K562 (cell line): ENCODE measurements around the gene CDK14. TPM values are rescaled to one million over a fixed set of nuclear protein-coding genes. Genes with fewer than 3 reads are reported as not detected.

Experiments
- ATAC-seq: fragments of 200-7000 bp; cut with Tn5 transposase; 3 replicates; pipeline ENCODE4 v1.9.1; 2020; ENCODE audit warnings: moderate library complexity
- BruUV-seq: library from RNA; stranded (reverse); fragments of 400-500 nt; replicated peaks from 2 replicates; lab custom pipeline; 2021; lab: Mats Ljungman, UMichigan
- CTCF ChIA-PET: fragments of 300-600 bp; formaldehyde crosslinking; extraction: SDS; loops from one replicate; lab custom pipeline; 2021; ENCODE audit warnings: low intra/inter-chr PET ratio; lab: Yijun Ruan, JAX
- POLR2A ChIA-PET: fragments of 300-600, 350-650 bp; sonication (Branson Sonifier 250); formaldehyde crosslinking; extraction: SDS; loops from one replicate; lab custom pipeline; 2021; ENCODE audit warnings: antibody characterized with exemption, inconsistent platforms; lab: Yijun Ruan, JAX
- DNase-seq, 4 experiments: peaks; one replicate each; pipeline versions ENCODE4 v3.0.0 to v3.0.0-alpha.2; 2011 to 2018; ENCODE audit warnings: low spot score in 3 of 4, mixed read lengths in 3 of 4; ENCODE audit errors: extremely low read depth in 1 of 4
- FAIRE-seq: peaks from 2 replicates; lab custom pipeline; 2011; peaks lifted over from hg19 to GRCh38; lab: Jason Lieb, UNC
- H2AFZ ChIP-seq: 2 replicates; pipeline ENCODE4 v1.6.0; 2011; ENCODE audit warnings: low read depth, low read length, control low read depth, inconsistent platforms
- H3K27ac ChIP-seq: fragments of 200-600 bp; 3 replicates; pipeline ENCODE4 v1.8.0; 2011; ENCODE audit warnings: low read depth, mild to moderate bottlenecking, control low read depth, inconsistent platforms, low read length, moderate library complexity, mixed read lengths; ENCODE audit errors: extremely low read depth
- H3K27me3 ChIP-seq, 2 experiments: fragments of 300-600 bp in 1 of 2; 2 replicates in 1 of 2; 3 replicates in 1 of 2; pipeline versions ENCODE4 v1.6.0 to v1.8.0; 2011; ENCODE audit warnings: inconsistent platforms in 2 of 2, low read length in 2 of 2, mild to moderate bottlenecking in 1 of 2, mixed read lengths in 1 of 2, moderate library complexity in 1 of 2; ENCODE audit not compliant: control insufficient read depth in 2 of 2, insufficient read depth in 2 of 2
- H3K36me3 ChIP-seq: fragments of 300-600 bp; 3 replicates; pipeline ENCODE4 v1.8.0; 2011; ENCODE audit warnings: mild to moderate bottlenecking, low read length, inconsistent platforms; ENCODE audit not compliant: control insufficient read depth, insufficient read depth
- H3K4me1 ChIP-seq, 2 experiments: fragments of 200-600 bp in 1 of 2; replicated peaks in 1 of 2; 2 replicates in 1 of 2; 3 replicates in 1 of 2; pipeline versions ENCODE4 v1.5.1 to v1.8.0; 2011; ENCODE audit warnings: inconsistent platforms in 2 of 2, low read length in 2 of 2, mild to moderate bottlenecking in 1 of 2, mixed read lengths in 1 of 2, moderate library complexity in 1 of 2; ENCODE audit not compliant: control insufficient read depth in 2 of 2, insufficient read depth in 2 of 2
- H3K4me2 ChIP-seq: 2 replicates; pipeline ENCODE4 v1.6.1; 2011; ENCODE audit warnings: low read length, control low read depth, inconsistent platforms, mixed read lengths; ENCODE audit not compliant: insufficient read depth
- H3K4me3 ChIP-seq: fragments of 200-600 bp; sonication (generic), shearing (Covaris generic); 2 replicates; pipeline ENCODE4 v1.5.1; 2016; ENCODE audit warnings: control low read depth, inconsistent platforms
- H3K79me2 ChIP-seq: fragments of 200-600 bp; 3 replicates; pipeline ENCODE4 v1.8.0; 2011; ENCODE audit warnings: low read length, inconsistent platforms; ENCODE audit not compliant: control insufficient read depth, insufficient read depth
- H3K9ac ChIP-seq, 2 experiments: 2 replicates each; pipeline versions ENCODE4 v1.6.0 to v1.6.1; 2011; ENCODE audit warnings: low read depth in 2 of 2, low read length in 2 of 2, control low read depth in 1 of 2, inconsistent platforms in 1 of 2, mild to moderate bottlenecking in 1 of 2, mixed read lengths in 1 of 2; ENCODE audit not compliant: insufficient read depth in 1 of 2
- H3K9me1 ChIP-seq: one replicate; pipeline ENCODE4 v1.6.0; 2011; ENCODE audit warnings: inconsistent platforms, mild to moderate bottlenecking, low read length, moderate library complexity; ENCODE audit not compliant: control insufficient read depth, insufficient read depth
- H3K9me3 ChIP-seq: replicated peaks from 2 replicates; pipeline ENCODE4 v1.5.1; 2011; ENCODE audit warnings: low read depth, low read length, inconsistent platforms; ENCODE audit not compliant: control insufficient read depth, insufficient read depth
- H4K20me1 ChIP-seq: replicated peaks from 2 replicates; pipeline ENCODE4 v1.6.1; 2011; ENCODE audit warnings: low read length, inconsistent platforms, mixed read lengths; ENCODE audit not compliant: control insufficient read depth, insufficient read depth
- COPS2 ChIP-seq: fragments of 450-650 bp; conservative IDR thresholded peaks from 2 replicates; pipeline ENCODE4 v1.6.1; 2016; ENCODE audit warnings: mild to moderate bottlenecking, moderate library complexity
- HCFC1 ChIP-seq: IDR thresholded peaks from 2 replicates; pipeline ENCODE4 v1.6.1; 2012; ENCODE audit warnings: low read depth, low read length, improper control_type of control experiment
- HNRNPH1 ChIP-seq: fragments of 200-400 bp; formaldehyde crosslinking; optimal IDR thresholded peaks from 2 replicates; pipeline ENCODE3; 2017; ENCODE audit warnings: low read depth, mild to moderate bottlenecking, low read length, moderate library complexity
- L3MBTL2 ChIP-seq: fragments of 450-650 bp; IDR thresholded peaks from 2 replicates; pipeline ENCODE4 v1.6.1; 2016; ENCODE audit warnings: mild to moderate bottlenecking, moderate library complexity
- MIER1 ChIP-seq: fragments of 450-650 bp; IDR thresholded peaks from 2 replicates; pipeline ENCODE4 v1.6.1; 2016; ENCODE audit warnings: antibody characterized with exemption, mild to moderate bottlenecking, low read depth
- NCOR1 ChIP-seq: fragments of 450-650 bp; IDR thresholded peaks from 2 replicates; pipeline ENCODE4 v1.6.1; 2016; ENCODE audit warnings: mild to moderate bottlenecking, moderate library complexity
- NR4A1 ChIP-seq, 2 experiments: fragments of 250-450 bp in 1 of 2; fragments of 450-650 bp in 1 of 2; sonication (Bioruptor Pico) in 1 of 2; IDR thresholded peaks; 2 replicates each; pipeline versions ENCODE4 v1.4.0 to v1.6.1; 2016 to 2020; ENCODE audit warnings: mild to moderate bottlenecking in 2 of 2, missing compliant biosample characterization in 1 of 2, missing genetic modification characterization in 1 of 2, moderate library complexity in 1 of 2
- PCBP2 ChIP-seq: fragments of 200-400 bp; formaldehyde crosslinking; IDR thresholded peaks from 2 replicates; pipeline ENCODE4 v1.6.1; 2018; ENCODE audit warnings: low read length, low read depth, mild to moderate bottlenecking, moderate library complexity; ENCODE audit not compliant: poor library complexity, severe bottlenecking
- POLR2G ChIP-seq: fragments of 200-400 bp; formaldehyde crosslinking; IDR thresholded peaks from 2 replicates; pipeline ENCODE4 v1.6.1; 2017; ENCODE audit warnings: low read depth, mild to moderate bottlenecking, antibody characterized with exemption, low read length, moderate library complexity
- RB1 ChIP-seq: fragments of 450-650 bp; IDR thresholded peaks from 2 replicates; pipeline ENCODE4 v1.6.1; 2017; ENCODE audit warnings: low read depth, mild to moderate bottlenecking
- SNIP1 ChIP-seq: fragments of 450-650 bp; IDR thresholded peaks from 2 replicates; pipeline ENCODE4 v1.7.1; 2017; ENCODE audit warnings: low read depth, mild to moderate bottlenecking
- WGBS: fragments of 100-300 bp; shearing (Covaris generic); methylation state at CpG from one replicate; pipeline ENCODE4 v1.1.6; 2016; ENCODE audit warnings: low coverage, mixed read lengths; ENCODE audit not compliant: insufficient coverage; ENCODE audit errors: missing lambda C conversion rate; 5-methylcytosine and 5-hydroxymethylcytosine counted together
- in situ Hi-C: fragments of 300-500 bp; cut with MboI; formaldehyde crosslinking; loops from 4 replicates; pipeline ENCODE4 v1.15.0; 2018; ENCODE audit warnings: inconsistent platforms, mixed read lengths
- intact Hi-C: fragments of 100-400 bp; cut with micrococcal nuclease; formaldehyde crosslinking; loops from 2 replicates; pipeline ENCODE4 v1.14.2; 2022
- polyA plus RNA-seq, 8 experiments: library from polyadenylated mRNA; depleted of rRNA in 4 of 8; stranded (reverse) in 5 of 8; unstranded in 3 of 8; fragments of >200 nt; fragmentation: Nextera tagmentation in 2 of 8; fragmentation: Illumina TruSeq in 1 of 8; extraction: Ambion mirVana in 2 of 8; extraction: Trizol in 1 of 8; gene quantifications; 2 replicates each; pipeline versions ENCODE4 v1.2.1 to v1.2.3, GENCODE V29; 2011 to 2014; ENCODE audit warnings: inconsistent platforms in 1 of 8, missing spikeins in 1 of 8
- total RNA-seq, 7 experiments: library from RNA; depleted of rRNA in 6 of 7; stranded (reverse); fragments of >200 nt in 6 of 7; fragmentation: Illumina TruSeq in 2 of 7; extraction: Trizol in 2 of 7; gene quantifications; 2 replicates each; pipeline versions ENCODE4 v1.2.1 to v1.2.3, GENCODE V29; 2011 to 2021; ENCODE audit warnings: low replicate concordance in 1 of 7
- TF ChIP-seq, protein P1 (sequence below): fragments of 250-450 bp; sonication (Bioruptor Pico); IDR thresholded peaks from 2 replicates; pipeline ENCODE4 v1.4.0; 2020; ENCODE audit warnings: borderline replicate concordance
- TF ChIP-seq, protein P2 (sequence below), 2 experiments: IDR thresholded peaks; 2 replicates each; pipeline ENCODE4 v1.6.1; 2011; ENCODE audit warnings: borderline replicate concordance in 1 of 2, control low read depth in 1 of 2, low read depth in 1 of 2, low read length in 1 of 2, mild to moderate bottlenecking in 1 of 2, mixed read lengths in 1 of 2, moderate library complexity in 1 of 2; ENCODE audit not compliant: insufficient read depth in 1 of 2, insufficient read length in 1 of 2, poor library complexity in 1 of 2, severe bottlenecking in 1 of 2; ENCODE audit errors: extremely low read depth in 1 of 2
- TF ChIP-seq, protein P3 (sequence below): fragments of 450-650 bp; conservative IDR thresholded peaks from 2 replicates; pipeline ENCODE4 v1.6.1; 2016; ENCODE audit warnings: missing genetic modification characterization, low read depth, mild to moderate bottlenecking, control low read depth, missing compliant biosample characterization

Gene CDK14
- total and polyA plus RNA-seq, 9 of the 15 experiments (the other 6 are each of a cell fraction or from before 2014, with no cell fraction given) = 0.03 to 0.91 (median 0.16) TPM

DNA sequence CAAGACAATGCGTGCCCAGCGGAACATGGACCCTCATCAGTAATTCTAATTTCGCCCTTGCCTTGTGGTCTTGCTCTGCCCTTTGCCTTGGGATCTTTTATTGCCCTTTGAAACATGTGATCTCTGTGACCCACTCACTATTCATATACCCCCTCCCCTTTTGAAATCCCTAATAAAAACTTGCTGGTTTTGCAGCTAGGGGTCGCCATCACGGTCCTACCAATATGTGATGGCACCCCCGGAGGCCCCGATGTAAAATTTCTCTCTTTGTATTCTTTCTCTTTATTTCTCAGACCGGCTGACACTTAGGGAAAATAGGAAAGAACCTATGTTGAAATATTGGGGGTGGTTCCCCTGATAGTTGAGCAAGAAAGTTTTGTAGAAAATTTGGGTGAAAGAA, 242.7 kb downstream of the CDK14 start:
- TF ChIP-seq RB1 (no peak), PCBP2 (no peak), COPS2 (no peak), NCOR1 (no peak), HNRNPH1 (no peak), NR4A1 (CRISPR knock-in tag; IDR thresholded peaks at IDR 0.05) (no peak), NR4A1 (tag; IDR thresholded peaks at IDR 0.05) (no peak), POLR2G (no peak), MIER1 (no peak), L3MBTL2 (no peak), HCFC1 (no peak), SNIP1 (no peak)
- TF ChIP-seq, protein P1, sequence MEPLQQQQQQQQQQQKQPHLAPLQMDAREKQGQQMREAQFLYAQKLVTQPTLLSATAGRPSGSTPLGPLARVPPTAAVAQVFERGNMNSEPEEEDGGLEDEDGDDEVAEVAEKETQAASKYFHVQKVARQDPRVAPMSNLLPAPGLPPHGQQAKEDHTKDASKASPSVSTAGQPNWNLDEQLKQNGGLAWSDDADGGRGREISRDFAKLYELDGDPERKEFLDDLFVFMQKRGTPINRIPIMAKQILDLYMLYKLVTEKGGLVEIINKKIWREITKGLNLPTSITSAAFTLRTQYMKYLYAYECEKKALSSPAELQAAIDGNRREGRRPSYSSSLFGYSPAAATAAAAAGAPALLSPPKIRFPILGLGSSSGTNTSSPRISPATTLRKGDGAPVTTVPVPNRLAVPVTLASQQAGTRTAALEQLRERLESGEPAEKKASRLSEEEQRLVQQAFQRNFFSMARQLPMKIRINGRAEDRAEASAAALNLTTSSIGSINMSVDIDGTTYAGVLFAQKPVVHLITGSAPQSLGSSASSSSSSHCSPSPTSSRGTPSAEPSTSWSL (CRISPR knock-in tag) = no peak
- TF ChIP-seq, protein P2, sequence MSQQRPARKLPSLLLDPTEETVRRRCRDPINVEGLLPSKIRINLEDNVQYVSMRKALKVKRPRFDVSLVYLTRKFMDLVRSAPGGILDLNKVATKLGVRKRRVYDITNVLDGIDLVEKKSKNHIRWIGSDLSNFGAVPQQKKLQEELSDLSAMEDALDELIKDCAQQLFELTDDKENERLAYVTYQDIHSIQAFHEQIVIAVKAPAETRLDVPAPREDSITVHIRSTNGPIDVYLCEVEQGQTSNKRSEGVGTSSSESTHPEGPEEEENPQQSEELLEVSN (IDR thresholded peaks at IDR 0.05; ENCODE audit: borderline replicate concordance in 1 of 2, extremely low read depth in 1 of 2, insufficient read depth in 1 of 2, insufficient read length in 1 of 2, low read depth in 1 of 2, low read length in 1 of 2, poor library complexity in 1 of 2, severe bottlenecking in 1 of 2) = no peak
- TF ChIP-seq, protein P3, sequence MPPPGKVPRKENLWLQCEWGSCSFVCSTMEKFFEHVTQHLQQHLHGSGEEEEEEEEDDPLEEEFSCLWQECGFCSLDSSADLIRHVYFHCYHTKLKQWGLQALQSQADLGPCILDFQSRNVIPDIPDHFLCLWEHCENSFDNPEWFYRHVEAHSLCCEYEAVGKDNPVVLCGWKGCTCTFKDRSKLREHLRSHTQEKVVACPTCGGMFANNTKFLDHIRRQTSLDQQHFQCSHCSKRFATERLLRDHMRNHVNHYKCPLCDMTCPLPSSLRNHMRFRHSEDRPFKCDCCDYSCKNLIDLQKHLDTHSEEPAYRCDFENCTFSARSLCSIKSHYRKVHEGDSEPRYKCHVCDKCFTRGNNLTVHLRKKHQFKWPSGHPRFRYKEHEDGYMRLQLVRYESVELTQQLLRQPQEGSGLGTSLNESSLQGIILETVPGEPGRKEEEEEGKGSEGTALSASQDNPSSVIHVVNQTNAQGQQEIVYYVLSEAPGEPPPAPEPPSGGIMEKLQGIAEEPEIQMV (tag) = no peak
- Histone ChIP-seq H3K4me1 (no peaks in the 10 kb centered on the region), H3K27me3 (no peaks in the 10 kb centered on the region), H3K4me3 (no peak overlapping the region), H3K9ac (no peak overlapping the region), H3K9me1 (no peaks in the 10 kb centered on the region), H3K4me2 (no peak overlapping the region), H3K27ac (no peak overlapping the region), H4K20me1 (no peaks in the 10 kb centered on the region), H2AFZ (no peak overlapping the region), H3K36me3 (no peaks in the 10 kb centered on the region), H3K79me2 (no peaks in the 10 kb centered on the region), H3K9me3 (no peaks in the 10 kb centered on the region; the same call in 1 of the 2 replicates)
- BruUV-seq = no TSS peak
- WGBS = 3% methylated on average over 8 of the region's 8 CpGs
- CTCF ChIA-PET = no interaction called here
- ATAC-seq (no peak), FAIRE-seq (no peak), DNase-seq (no peak)
- in situ Hi-C loops (no loop called here), intact Hi-C loops (no loop called here)
- POLR2A ChIA-PET = no interaction called here
